SK-N-SH (cell line): Measurements from ENCODE around the gene PGF. TPM values are rescaled to one million over a fixed set of nuclear protein-coding genes. Genes with fewer than 3 reads are reported as not detected.

Experiments used
- CTCF ChIA-PET: fragments of 300-600, 350-600 bp; formaldehyde crosslinking; extraction: SDS; loops from one replicate; lab custom pipeline; 2021; lab: Yijun Ruan, JAX
- POLR2A ChIA-PET: fragments of 350-600 bp; sonication (Branson Sonifier 250); formaldehyde crosslinking; extraction: SDS; loops from one replicate; lab custom pipeline; 2020; ENCODE audit warnings: antibody characterized with exemption, inconsistent platforms; lab: Yijun Ruan, JAX
- DNase-seq: peaks from one replicate; pipeline ENCODE4 v3.0.0; 2012
- H2AFZ ChIP-seq: fragments of 200-600 bp; sonication (generic); 2 replicates; pipeline ENCODE4 v1.8.1; 2016; ENCODE audit warnings: antibody characterized with exemption, mild to moderate bottlenecking, low read depth
- H3F3A ChIP-seq: fragments of 200-600 bp; sonication (generic); replicated peaks from 2 replicates; pipeline ENCODE3; 2016; ENCODE audit warnings: antibody characterized with exemption, mild to moderate bottlenecking; ENCODE audit not compliant: insufficient read depth
- H3K27ac ChIP-seq, 2 experiments: fragments of 200-500 bp in 1 of 2; fragments of 200-600 bp in 1 of 2; sonication (Bioruptor generic) in 1 of 2; sonication (generic), shearing (Covaris generic) in 1 of 2; 2 replicates each; pipeline versions ENCODE4 v1.5.1 to v1.6.1; 2014 to 2016; ENCODE audit warnings: low read depth in 2 of 2, inconsistent platforms in 1 of 2, low read length in 1 of 2, mild to moderate bottlenecking in 1 of 2, mixed read lengths in 1 of 2
- H3K27me3 ChIP-seq: fragments of 200-600 bp; sonication (generic), shearing (Covaris generic); 2 replicates; pipeline ENCODE4 v1.6.1; 2016; ENCODE audit warnings: mixed run types; ENCODE audit not compliant: insufficient read depth
- H3K36me3 ChIP-seq, 2 experiments: fragments of 200-500 bp in 1 of 2; fragments of 200-600 bp in 1 of 2; sonication (Bioruptor generic) in 1 of 2; sonication (generic) in 1 of 2; replicated peaks in 1 of 2; 2 replicates each; pipeline versions ENCODE3 to v1.5.1; 2014 to 2016; ENCODE audit warnings: low read length in 1 of 2, mild to moderate bottlenecking in 1 of 2; ENCODE audit not compliant: insufficient read depth in 2 of 2, control insufficient read depth in 1 of 2
- H3K4me1 ChIP-seq, 2 experiments: fragments of 200-500 bp in 1 of 2; fragments of 200-600 bp in 1 of 2; sonication (Bioruptor generic) in 1 of 2; sonication (generic), shearing (Covaris generic) in 1 of 2; 2 replicates each; pipeline versions ENCODE4 v1.5.1 to v1.6.1; 2014 to 2016; ENCODE audit warnings: low read depth in 1 of 2, low read length in 1 of 2, mixed run types in 1 of 2; ENCODE audit not compliant: insufficient read depth in 2 of 2, control insufficient read depth in 1 of 2
- H3K4me2 ChIP-seq: fragments of 200-600 bp; sonication (generic), shearing (Covaris generic); 2 replicates; pipeline ENCODE4 v1.6.1; 2017; ENCODE audit warnings: mixed run types
- H3K4me3 ChIP-seq, 2 experiments: fragments of 200-500 bp in 1 of 2; fragments of 200-600 bp in 1 of 2; sonication (Bioruptor generic) in 1 of 2; sonication (generic), shearing (Covaris generic) in 1 of 2; 2 replicates each; pipeline versions ENCODE4 v1.5.1 to v1.8.1; 2014 to 2016; ENCODE audit warnings: low read depth in 2 of 2, inconsistent platforms in 1 of 2, low read length in 1 of 2, mild to moderate bottlenecking in 1 of 2, mixed read lengths in 1 of 2, moderate library complexity in 1 of 2
- H3K79me2 ChIP-seq: fragments of 200-600 bp; sonication (generic); 2 replicates; pipeline ENCODE4 v1.8.1; 2017; ENCODE audit warnings: mild to moderate bottlenecking; ENCODE audit not compliant: insufficient read depth
- H3K9ac ChIP-seq: fragments of 200-600 bp; sonication (generic); 2 replicates; pipeline ENCODE4 v1.6.1; 2017; ENCODE audit warnings: mixed run types
- H3K9me2 ChIP-seq: fragments of 200-600 bp; sonication (generic); 2 replicates; pipeline ENCODE4 v1.6.1; 2017; ENCODE audit warnings: mixed run types
- H3K9me3 ChIP-seq: fragments of 200-600 bp; sonication (generic); 2 replicates; pipeline ENCODE4 v1.6.1; 2017; ENCODE audit warnings: mixed run types, mild to moderate bottlenecking, moderate library complexity
- H4K20me1 ChIP-seq: fragments of 200-600 bp; sonication (generic); 2 replicates; pipeline ENCODE4 v1.6.1; 2017; ENCODE audit warnings: mild to moderate bottlenecking, mixed run types; ENCODE audit not compliant: insufficient read depth
- CHD2 ChIP-seq: fragments of 150-350 bp; IDR thresholded peaks from 2 replicates; pipeline ENCODE4 v1.6.1; 2018; ENCODE audit warnings: low read length; ENCODE audit not compliant: partially characterized antibody
- ELF1 ChIP-seq: IDR thresholded peaks from 2 replicates; pipeline ENCODE4 v1.4.0; 2012
- EP300 ChIP-seq, 2 experiments: IDR thresholded peaks; 2 replicates each; pipeline versions ENCODE4 v1.4.0 to v1.6.1; 2012; ENCODE audit warnings: borderline replicate concordance in 1 of 2, low read depth in 1 of 2, low read length in 1 of 2
- EZH2phosphoT487 ChIP-seq: fragments of 200-600 bp; sonication (generic); IDR thresholded peaks from 2 replicates; pipeline ENCODE4 v1.6.1; 2017; ENCODE audit warnings: low read depth, mixed run types, mild to moderate bottlenecking, antibody characterized with exemption, moderate library complexity, borderline replicate concordance
- FOSL2 ChIP-seq: IDR thresholded peaks from 2 replicates; pipeline ENCODE4 v1.4.0; 2012; ENCODE audit warnings: low read depth, mild to moderate bottlenecking, moderate library complexity, borderline replicate concordance
- FOXJ3 ChIP-seq: sonication (generic); formaldehyde crosslinking; IDR thresholded peaks from 2 replicates; pipeline ENCODE4 v1.5.1; 2020; ENCODE audit warnings: mild to moderate bottlenecking, missing genetic modification reagents
- GABPA ChIP-seq: IDR thresholded peaks from 2 replicates; pipeline ENCODE4 v1.4.0; 2012; ENCODE audit warnings: low read depth, mild to moderate bottlenecking
- GATA2 ChIP-seq: sonication (generic); formaldehyde crosslinking; IDR thresholded peaks from 2 replicates; pipeline ENCODE4 v1.5.0; 2020; ENCODE audit warnings: mild to moderate bottlenecking, missing genetic modification reagents
- JUND ChIP-seq: IDR thresholded peaks from 2 replicates; pipeline ENCODE4 v1.4.0; 2012
- MXI1 ChIP-seq: IDR thresholded peaks from 2 replicates; pipeline ENCODE4 v1.6.1; 2012; ENCODE audit warnings: mild to moderate bottlenecking, low read depth, low read length, improper control_type of control experiment
- NFIC ChIP-seq: IDR thresholded peaks from 2 replicates; pipeline ENCODE4 v1.4.0; 2012; ENCODE audit warnings: borderline replicate concordance
- NRF1 ChIP-seq: IDR thresholded peaks from 2 replicates; pipeline ENCODE4 v1.6.1; 2012; ENCODE audit warnings: low read depth, mild to moderate bottlenecking, low read length
- POLR2AphosphoS5 ChIP-seq: IDR thresholded peaks from 2 replicates; pipeline ENCODE4 v1.6.1; 2012; ENCODE audit warnings: low read depth, low read length
- RAD21 ChIP-seq: IDR thresholded peaks from 2 replicates; pipeline ENCODE4 v1.6.1; 2012; ENCODE audit warnings: mild to moderate bottlenecking, low read length
- RFX5 ChIP-seq: IDR thresholded peaks from 2 replicates; pipeline ENCODE4 v1.6.1; 2012; ENCODE audit warnings: mild to moderate bottlenecking, improper control_type of control experiment, low read length
- RXRA ChIP-seq: IDR thresholded peaks from 2 replicates; pipeline ENCODE4 v1.4.0; 2012; ENCODE audit warnings: low read depth, mild to moderate bottlenecking, borderline replicate concordance
- SIN3A ChIP-seq: IDR thresholded peaks from 2 replicates; pipeline ENCODE4 v1.6.1; 2012; ENCODE audit warnings: low read depth, mild to moderate bottlenecking, low read length, moderate library complexity, borderline replicate concordance
- SMC3 ChIP-seq: IDR thresholded peaks from 2 replicates; pipeline ENCODE4 v1.6.1; 2012; ENCODE audit warnings: low read depth, low read length, improper control_type of control experiment
- TAF1 ChIP-seq: IDR thresholded peaks from 2 replicates; pipeline ENCODE4 v1.6.1; 2012; ENCODE audit warnings: low read depth, mild to moderate bottlenecking, low read length, moderate library complexity, borderline replicate concordance
- TEAD4 ChIP-seq: IDR thresholded peaks from 2 replicates; pipeline ENCODE4 v1.4.0; 2012; ENCODE audit warnings: mild to moderate bottlenecking, borderline replicate concordance; ENCODE audit not compliant: insufficient read depth
- USF1 ChIP-seq: IDR thresholded peaks from 2 replicates; pipeline ENCODE4 v1.4.0; 2012; ENCODE audit warnings: low read depth, borderline replicate concordance
- YY1 ChIP-seq: IDR thresholded peaks from 2 replicates; pipeline ENCODE4 v1.4.0; 2012; ENCODE audit warnings: low read depth, mild to moderate bottlenecking
- WGBS: methylation state at CpG from one replicate; pipeline ENCODE4 v1.1.6; 2017; ENCODE audit warnings: low lambda C conversion rate; 5-methylcytosine and 5-hydroxymethylcytosine counted together
- polyA plus RNA-seq, 3 experiments: library from polyadenylated mRNA; depleted of rRNA; stranded (reverse); fragments of >200 nt; gene quantifications; 2 replicates each; pipeline ENCODE4 v1.2.3, GENCODE V29; 2012
- TF ChIP-seq, protein P1 (sequence below): fragments of 150-350 bp; IDR thresholded peaks from 2 replicates; pipeline ENCODE4 v1.6.1; 2016; ENCODE audit warnings: mild to moderate bottlenecking, low read depth, low read length
- TF ChIP-seq, protein P2 (sequence below): fragments of 150-350 bp; IDR thresholded peaks from 2 replicates; pipeline ENCODE4 v1.6.1; 2017; ENCODE audit warnings: antibody characterized with exemption, low read length, low read depth, borderline replicate concordance

Gene PGF
- polyA plus RNA-seq, 1 of the 3 experiments (the other 2 are of a cell fraction), result 4.4 TPM

GRCh38 chr14:74985806-74986205 lies 30.4 kb upstream of the PGF start:
- Histone ChIP-seq H3K4me3 (no peak overlapping the region), H3K9ac (no peak overlapping the region), H3K27ac (no peak overlapping the region), H3K27me3 (no peaks in the 10 kb centered on the region), H3K9me3 (no peaks in the 10 kb centered on the region), H4K20me1 (no peaks in the 10 kb centered on the region), H2AFZ (no peak overlapping the region), H3F3A (no peaks in the 10 kb centered on the region), H3K4me2 (no peak overlapping the region), H3K36me3 (no peaks in the 10 kb centered on the region), H3K79me2 (no peaks in the 10 kb centered on the region), H3K4me1 (peaks cover 15% of the 10 kb centered on the region in 2 experiments; a peak in 3 of 4 replicates), H3K9me2 (no peaks in the 10 kb centered on the region)
- POLR2A ChIA-PET, result no interaction called here
- no peak for DNase-seq
- CTCF ChIA-PET, result interaction anchor here (1.2 to 2.4 kb wide), 4 partner anchors 12 to 125 kb away, joined by 4 to 10 read pairs (median 5); partner anchors contain the start of gene PGF
- TF ChIP-seq YY1 (no peak), TAF1 (no peak), RXRA (no peak), SMC3 (no peak), RFX5 (no peak), EP300 (IDR thresholded peaks at IDR 0.05; ENCODE audit: borderline replicate concordance in 1 of 2, low read depth in 1 of 2, low read length in 1 of 2) (no peak), NRF1 (no peak), TEAD4 (no peak), FOXJ3 (no peak), POLR2AphosphoS5 (no peak), JUND (no peak), GABPA (no peak), SIN3A (no peak), GATA2 (CRISPR knock-in tag) (no peak)
- TF ChIP-seq, protein P1, sequence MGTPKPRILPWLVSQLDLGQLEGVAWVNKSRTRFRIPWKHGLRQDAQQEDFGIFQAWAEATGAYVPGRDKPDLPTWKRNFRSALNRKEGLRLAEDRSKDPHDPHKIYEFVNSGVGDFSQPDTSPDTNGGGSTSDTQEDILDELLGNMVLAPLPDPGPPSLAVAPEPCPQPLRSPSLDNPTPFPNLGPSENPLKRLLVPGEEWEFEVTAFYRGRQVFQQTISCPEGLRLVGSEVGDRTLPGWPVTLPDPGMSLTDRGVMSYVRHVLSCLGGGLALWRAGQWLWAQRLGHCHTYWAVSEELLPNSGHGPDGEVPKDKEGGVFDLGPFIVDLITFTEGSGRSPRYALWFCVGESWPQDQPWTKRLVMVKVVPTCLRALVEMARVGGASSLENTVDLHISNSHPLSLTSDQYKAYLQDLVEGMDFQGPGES, result no peak
- 79% methylated on average over 6 of the region's 6 CpGs for WGBS

DNA sequence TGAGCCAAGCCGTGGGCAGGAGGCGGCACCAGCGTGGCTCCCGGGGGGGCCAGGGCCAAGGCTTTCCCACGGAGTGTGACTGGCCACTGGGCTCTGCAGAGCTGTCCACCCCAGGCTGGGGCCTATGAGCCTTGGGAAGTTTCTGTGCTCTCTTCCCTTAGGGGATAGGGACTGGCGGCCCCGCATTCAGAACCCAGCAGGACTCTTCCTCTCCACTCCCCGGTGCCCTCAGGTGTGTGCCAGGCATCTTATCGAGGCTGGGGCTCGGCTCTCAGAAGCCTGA lies 29.6 kb upstream of the PGF start:
- ChIA-PET CTCF (interaction anchor here (1.2 to 2.4 kb wide), 4 partner anchors 12 to 124 kb away, joined by 4 to 10 read pairs (median 5); partner anchors contain the start of gene PGF), POLR2A (no interaction called here)
- H3K4me2 ChIP-seq, result no peak overlapping the region
- H3K9ac ChIP-seq, result no peak overlapping the region
- H3K79me2 ChIP-seq, result no peaks in the 10 kb centered on the region
- H3K9me3 ChIP-seq, result no peaks in the 10 kb centered on the region
- H3K4me3 ChIP-seq, result no peak overlapping the region
- H3K27me3 ChIP-seq, result no peaks in the 10 kb centered on the region
- H3K36me3 ChIP-seq, result no peaks in the 10 kb centered on the region
- no peaks in the 10 kb centered on the region for H3K9me2 ChIP-seq
- H3F3A ChIP-seq, result no peaks in the 10 kb centered on the region
- no peaks in the 10 kb centered on the region for H4K20me1 ChIP-seq
- H2AFZ ChIP-seq, result no peak overlapping the region
- H3K4me1 ChIP-seq, result peaks cover 23% of the 10 kb centered on the region in 2 experiments; a peak in 3 of 4 replicates
- H3K27ac ChIP-seq, result no peak overlapping the region
- 100% methylated on average over 5 of the region's 10 CpGs for WGBS
- no peak for DNase-seq
- TF ChIP-seq, protein P2, sequence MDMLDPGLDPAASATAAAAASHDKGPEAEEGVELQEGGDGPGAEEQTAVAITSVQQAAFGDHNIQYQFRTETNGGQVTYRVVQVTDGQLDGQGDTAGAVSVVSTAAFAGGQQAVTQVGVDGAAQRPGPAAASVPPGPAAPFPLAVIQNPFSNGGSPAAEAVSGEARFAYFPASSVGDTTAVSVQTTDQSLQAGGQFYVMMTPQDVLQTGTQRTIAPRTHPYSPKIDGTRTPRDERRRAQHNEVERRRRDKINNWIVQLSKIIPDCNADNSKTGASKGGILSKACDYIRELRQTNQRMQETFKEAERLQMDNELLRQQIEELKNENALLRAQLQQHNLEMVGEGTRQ, result no peak
- TF ChIP-seq SIN3A, result no peak
- no peak for TF ChIP-seq RAD21
- no peak for TF ChIP-seq RXRA
- TF ChIP-seq NFIC, result no peak
- no peak for TF ChIP-seq RFX5
- TF ChIP-seq MXI1, result no peak
- no peak for TF ChIP-seq ELF1
- TF ChIP-seq SMC3, result no peak
- TF ChIP-seq FOSL2, result no peak
- TF ChIP-seq CHD2, result no peak
- TF ChIP-seq, protein P1, result no peak
- no peak for TF ChIP-seq YY1
- no peak for TF ChIP-seq FOXJ3
- TF ChIP-seq EZH2phosphoT487, result no peak
- no peak for TF ChIP-seq USF1
